ENCODE data around the gene FAM114A2.

Gene FAM114A2

DNA sequence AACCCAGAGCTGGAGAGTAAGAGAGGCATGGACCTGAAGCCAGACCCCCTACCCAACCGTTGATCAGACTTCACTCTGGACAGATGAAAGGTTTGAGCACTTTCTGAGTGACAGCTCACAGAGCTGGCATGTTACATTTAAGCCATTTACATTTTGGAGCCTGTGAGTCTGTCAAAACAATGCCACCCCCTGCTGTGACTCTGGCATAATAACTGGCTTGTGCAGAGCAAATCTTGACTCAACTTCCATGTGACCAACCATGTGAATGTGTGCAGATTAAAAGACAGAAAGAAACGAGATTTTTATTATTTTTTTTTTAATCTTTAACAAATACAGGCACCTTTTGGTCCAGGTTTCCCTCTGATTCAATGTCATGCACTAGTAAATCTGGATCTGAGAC, 48.5 kb upstream of the FAM114A2 start:
- Histone ChIP-seq H3K4me3 (ENCODE audit: low read depth, low read length) (no peak overlapping the region), H3K4me1 (ENCODE audit: control insufficient read depth, insufficient read depth, low read length) (peaks cover 16% of the 10 kb centered on the region), H3K9me3 (ENCODE audit: control insufficient read depth, insufficient read depth, low read depth, low read length) (no peaks in the 10 kb centered on the region), H3K36me3 (ENCODE audit: control insufficient read depth in 2 of 2, insufficient read depth in 1 of 2, low read length in 2 of 2) (no peaks in the 10 kb centered on the region), H3K27ac (ENCODE audit: extremely low read depth, low read depth, low read length) (no peak overlapping the region)
- POLR2A ChIA-PET: interaction anchor here (1.0 kb wide), 1 partner anchor 9 kb away, joined by 3 read pairs; no protein-coding TSS in a partner anchor
- CTCF ChIA-PET: interaction anchor here (0.7 to 2.6 kb wide), 4 partner anchors 9 to 94 kb away, joined by 4 to 11 read pairs (median 4); no protein-coding TSS in a partner anchor
- TF ChIP-seq ZIC2 (tag by site-specific recombination; IDR thresholded peaks at IDR 0.05): no peak
- 0 out of 2 replicates have a peak, but pooled peaks have one; percentile 7 for TF ChIP-seq FEZF1 (tag by site-specific recombination; IDR thresholded peaks at IDR 0.05)
- peak; percentile 81 for TF ChIP-seq GLIS1 (tag by site-specific recombination; IDR thresholded peaks at IDR 0.05)
- no peak for TF ChIP-seq ZNF704 (tag by site-specific recombination; IDR thresholded peaks at IDR 0.05)
- TF ChIP-seq ZNF335 (tag by site-specific recombination; conservative IDR thresholded peaks at IDR 0.05): no peak
- TF ChIP-seq, protein P1, sequence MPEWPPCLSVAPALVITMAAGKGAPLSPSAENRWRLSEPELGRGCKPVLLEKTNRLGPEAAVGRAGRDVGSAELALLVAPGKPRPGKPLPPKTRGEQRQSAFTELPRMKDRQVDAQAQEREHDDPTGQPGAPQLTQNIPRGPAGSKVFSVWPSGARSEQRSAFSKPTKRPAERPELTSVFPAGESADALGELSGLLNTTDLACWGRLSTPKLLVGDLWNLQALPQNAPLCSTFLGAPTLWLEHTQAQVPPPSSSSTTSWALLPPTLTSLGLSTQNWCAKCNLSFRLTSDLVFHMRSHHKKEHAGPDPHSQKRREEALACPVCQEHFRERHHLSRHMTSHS (tag by site-specific recombination; IDR thresholded peaks at IDR 0.05): no peak
- TF ChIP-seq ZNF266 (tag by site-specific recombination; IDR thresholded peaks at IDR 0.05; ENCODE audit: low read depth): no peak
- TF ChIP-seq ZNF629 (tag by site-specific recombination; IDR thresholded peaks at IDR 0.05): no peak
- TF ChIP-seq ZNF155 (tag by site-specific recombination; IDR thresholded peaks at IDR 0.05): no peak
- no peak for TF ChIP-seq ZNF132 (tag by site-specific recombination; IDR thresholded peaks at IDR 0.05; ENCODE audit: borderline replicate concordance)
- TF ChIP-seq KLF1 (tag by site-specific recombination; IDR thresholded peaks at IDR 0.05): no peak
- no peak for TF ChIP-seq ZSCAN23 (tag by site-specific recombination; IDR thresholded peaks at IDR 0.05)
- TF ChIP-seq ZNF184 (tag by site-specific recombination; IDR thresholded peaks at IDR 0.05): no peak
- TF ChIP-seq, protein P2, sequence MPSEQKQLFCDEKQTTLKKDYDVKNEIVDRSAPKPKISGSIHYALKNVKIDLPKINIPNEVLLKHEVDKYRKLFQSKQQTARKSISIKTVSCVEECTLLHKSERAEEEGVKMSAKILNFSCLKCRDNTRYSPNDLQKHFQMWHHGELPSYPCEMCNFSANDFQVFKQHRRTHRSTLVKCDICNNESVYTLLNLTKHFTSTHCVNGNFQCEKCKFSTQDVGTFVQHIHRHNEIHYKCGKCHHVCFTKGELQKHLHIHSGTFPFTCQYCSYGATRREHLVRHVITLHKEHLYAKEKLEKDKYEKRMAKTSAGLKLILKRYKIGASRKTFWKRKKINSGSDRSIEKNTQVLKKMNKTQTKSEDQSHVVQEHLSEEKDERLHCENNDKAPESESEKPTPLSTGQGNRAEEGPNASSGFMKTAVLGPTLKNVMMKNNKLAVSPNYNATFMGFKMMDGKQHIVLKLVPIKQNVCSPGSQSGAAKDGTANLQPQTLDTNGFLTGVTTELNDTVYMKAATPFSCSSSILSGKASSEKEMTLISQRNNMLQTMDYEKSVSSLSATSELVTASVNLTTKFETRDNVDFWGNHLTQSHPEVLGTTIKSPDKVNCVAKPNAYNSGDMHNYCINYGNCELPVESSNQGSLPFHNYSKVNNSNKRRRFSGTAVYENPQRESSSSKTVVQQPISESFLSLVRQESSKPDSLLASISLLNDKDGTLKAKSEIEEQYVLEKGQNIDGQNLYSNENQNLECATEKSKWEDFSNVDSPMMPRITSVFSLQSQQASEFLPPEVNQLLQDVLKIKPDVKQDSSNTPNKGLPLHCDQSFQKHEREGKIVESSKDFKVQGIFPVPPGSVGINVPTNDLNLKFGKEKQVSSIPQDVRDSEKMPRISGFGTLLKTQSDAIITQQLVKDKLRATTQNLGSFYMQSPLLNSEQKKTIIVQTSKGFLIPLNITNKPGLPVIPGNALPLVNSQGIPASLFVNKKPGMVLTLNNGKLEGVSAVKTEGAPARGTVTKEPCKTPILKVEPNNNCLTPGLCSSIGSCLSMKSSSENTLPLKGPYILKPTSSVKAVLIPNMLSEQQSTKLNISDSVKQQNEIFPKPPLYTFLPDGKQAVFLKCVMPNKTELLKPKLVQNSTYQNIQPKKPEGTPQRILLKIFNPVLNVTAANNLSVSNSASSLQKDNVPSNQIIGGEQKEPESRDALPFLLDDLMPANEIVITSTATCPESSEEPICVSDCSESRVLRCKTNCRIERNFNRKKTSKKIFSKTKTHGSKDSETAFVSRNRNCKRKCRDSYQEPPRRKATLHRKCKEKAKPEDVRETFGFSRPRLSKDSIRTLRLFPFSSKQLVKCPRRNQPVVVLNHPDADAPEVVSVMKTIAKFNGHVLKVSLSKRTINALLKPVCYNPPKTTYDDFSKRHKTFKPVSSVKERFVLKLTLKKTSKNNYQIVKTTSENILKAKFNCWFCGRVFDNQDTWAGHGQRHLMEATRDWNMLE (tag by site-specific recombination; conservative IDR thresholded peaks at IDR 0.05; ENCODE audit: low read depth): no peak
- TF ChIP-seq SP7 (tag by site-specific recombination; IDR thresholded peaks at IDR 0.05): peak; percentile 23; the same call in 1 of the 2 replicates
- TF ChIP-seq MYNN (tag by site-specific recombination; IDR thresholded peaks at IDR 0.05; ENCODE audit: borderline replicate concordance): no peak
- no peak for TF ChIP-seq KLF17 (tag by site-specific recombination; IDR thresholded peaks at IDR 0.05)

- ChIA-PET CTCF (interaction anchor here (0.7 to 2.6 kb wide), 3 partner anchors 8 to 95 kb away, joined by 4 to 11 read pairs (median 5); no protein-coding TSS in a partner anchor), POLR2A (interaction anchor here (1.0 kb wide), 1 partner anchor 9 kb away, joined by 3 read pairs; no protein-coding TSS in a partner anchor)
- Histone ChIP-seq H3K36me3 (ENCODE audit: control insufficient read depth in 2 of 2, insufficient read depth in 1 of 2, low read length in 2 of 2) (no peaks in the 10 kb centered on the region), H3K27ac (ENCODE audit: extremely low read depth, low read depth, low read length) (no peak overlapping the region), H3K9me3 (ENCODE audit: control insufficient read depth, insufficient read depth, low read depth, low read length) (no peaks in the 10 kb centered on the region), H3K4me1 (ENCODE audit: control insufficient read depth, insufficient read depth, low read length) (peaks cover 16% of the 10 kb centered on the region), H3K4me3 (ENCODE audit: low read depth, low read length) (no peak overlapping the region)
- TF ChIP-seq OVOL3 (tag by site-specific recombination; IDR thresholded peaks at IDR 0.05): no peak
- TF ChIP-seq, protein P3, sequence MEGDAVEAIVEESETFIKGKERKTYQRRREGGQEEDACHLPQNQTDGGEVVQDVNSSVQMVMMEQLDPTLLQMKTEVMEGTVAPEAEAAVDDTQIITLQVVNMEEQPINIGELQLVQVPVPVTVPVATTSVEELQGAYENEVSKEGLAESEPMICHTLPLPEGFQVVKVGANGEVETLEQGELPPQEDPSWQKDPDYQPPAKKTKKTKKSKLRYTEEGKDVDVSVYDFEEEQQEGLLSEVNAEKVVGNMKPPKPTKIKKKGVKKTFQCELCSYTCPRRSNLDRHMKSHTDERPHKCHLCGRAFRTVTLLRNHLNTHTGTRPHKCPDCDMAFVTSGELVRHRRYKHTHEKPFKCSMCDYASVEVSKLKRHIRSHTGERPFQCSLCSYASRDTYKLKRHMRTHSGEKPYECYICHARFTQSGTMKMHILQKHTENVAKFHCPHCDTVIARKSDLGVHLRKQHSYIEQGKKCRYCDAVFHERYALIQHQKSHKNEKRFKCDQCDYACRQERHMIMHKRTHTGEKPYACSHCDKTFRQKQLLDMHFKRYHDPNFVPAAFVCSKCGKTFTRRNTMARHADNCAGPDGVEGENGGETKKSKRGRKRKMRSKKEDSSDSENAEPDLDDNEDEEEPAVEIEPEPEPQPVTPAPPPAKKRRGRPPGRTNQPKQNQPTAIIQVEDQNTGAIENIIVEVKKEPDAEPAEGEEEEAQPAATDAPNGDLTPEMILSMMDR (tag by site-specific recombination; IDR thresholded peaks at IDR 0.05): no peak
- no peak for TF ChIP-seq BCL11A (tag by site-specific recombination; IDR thresholded peaks at IDR 0.05; ENCODE audit: low read depth)
- TF ChIP-seq ZNF335 (tag by site-specific recombination; conservative IDR thresholded peaks at IDR 0.05): no peak
- TF ChIP-seq ZNF132 (tag by site-specific recombination; IDR thresholded peaks at IDR 0.05; ENCODE audit: borderline replicate concordance): no peak
- no peak for TF ChIP-seq ZNF391 (tag by site-specific recombination; IDR thresholded peaks at IDR 0.05; ENCODE audit: borderline replicate concordance, low read depth)
- TF ChIP-seq ZSCAN30 (tag by site-specific recombination; IDR thresholded peaks at IDR 0.05): no peak
- TF ChIP-seq SETDB1 (IDR thresholded peaks at IDR 0.05; ENCODE audit: insufficient read length, low read length): no peak
- no peak for TF ChIP-seq ZNF776 (tag by site-specific recombination; IDR thresholded peaks at IDR 0.05; ENCODE audit: borderline replicate concordance)
- TF ChIP-seq, protein P4, sequence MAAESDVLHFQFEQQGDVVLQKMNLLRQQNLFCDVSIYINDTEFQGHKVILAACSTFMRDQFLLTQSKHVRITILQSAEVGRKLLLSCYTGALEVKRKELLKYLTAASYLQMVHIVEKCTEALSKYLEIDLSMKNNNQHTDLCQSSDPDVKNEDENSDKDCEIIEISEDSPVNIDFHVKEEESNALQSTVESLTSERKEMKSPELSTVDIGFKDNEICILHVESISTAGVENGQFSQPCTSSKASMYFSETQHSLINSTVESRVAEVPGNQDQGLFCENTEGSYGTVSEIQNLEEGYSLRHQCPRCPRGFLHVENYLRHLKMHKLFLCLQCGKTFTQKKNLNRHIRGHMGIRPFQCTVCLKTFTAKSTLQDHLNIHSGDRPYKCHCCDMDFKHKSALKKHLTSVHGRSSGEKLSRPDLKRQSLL (tag by site-specific recombination; IDR thresholded peaks at IDR 0.05): no peak
Observed at GRCh38 chr5:154086641-154087040, 47.9 kb upstream of the FAM114A2 start.
